ENCODE results near the gene EBI3.
"Not testable (repeated sequence)": the region's sequence is repeated elsewhere in the genome, so short reads cannot be mapped to it uniquely, and the experiment has no call there.

- not testable (repeated sequence) for TF ChIP-seq EZH2 (IDR thresholded peaks at IDR 0.05); POLR2AphosphoS5 (IDR thresholded peaks at IDR 0.05; ENCODE audit: borderline replicate concordance, low read depth, low read length)
These were observed 2.8 kb downstream of the EBI3 start for GRCh38 chr19:4232139-4232538.

Data from SK-N-MC (cell line).